A673 (cell line): ENCODE data around the gene SLC1A5. TPM values are rescaled to one million over a fixed set of nuclear protein-coding genes. Genes with fewer than 3 reads are reported as not detected.
A peak's percentile ranks its signal among the peaks of the same experiment; 100 is the strongest.

Source experiments
- BruUV-seq: library from RNA; stranded (reverse); fragments of 400-500 nt; replicated peaks from 2 replicates; lab custom pipeline; 2021; lab: Mats Ljungman, UMichigan
- CTCF ChIA-PET: fragments of 300-600 bp; sonication (Branson Sonifier 250); formaldehyde crosslinking; loops from one replicate; lab custom pipeline; 2022; ENCODE audit warnings: antibody characterized with exemption; lab: Charles Lee
- POLR2A ChIA-PET: fragments of 300-600 bp; sonication (Branson Sonifier 250); formaldehyde crosslinking; loops from one replicate; lab custom pipeline; 2022; ENCODE audit warnings: antibody characterized with exemption; ENCODE audit not compliant: low non-redundant PET; lab: Charles Lee
- DNase-seq: peaks from one replicate; pipeline ENCODE4 v3.0.0-alpha.2; 2015; ENCODE audit warnings: low spot score
- H3K27ac ChIP-seq: fragments of 200-600 bp; sonication (generic); 2 replicates; pipeline ENCODE4 v1.5.1; 2016; ENCODE audit warnings: mixed run types, low read depth, mild to moderate bottlenecking, mixed read lengths, antibody characterized with exemption, low read length; ENCODE audit not compliant: poor library complexity, severe bottlenecking
- H3K27me3 ChIP-seq: fragments of 200-600 bp; sonication (generic); replicated peaks from 2 replicates; pipeline ENCODE4 v1.6.1; 2017; ENCODE audit warnings: mixed run types, low read depth, mild to moderate bottlenecking, mixed read lengths, antibody characterized with exemption, low read length; ENCODE audit not compliant: insufficient read depth, poor library complexity
- H3K36me3 ChIP-seq: fragments of 200-600 bp; sonication (generic); 2 replicates; pipeline ENCODE4 v1.6.1; 2016; ENCODE audit warnings: mixed run types, mild to moderate bottlenecking, mixed read lengths, antibody characterized with exemption, low read length; ENCODE audit not compliant: insufficient read depth, poor library complexity, severe bottlenecking
- H3K4me1 ChIP-seq: fragments of 200-600 bp; sonication (generic); 2 replicates; pipeline ENCODE4 v1.6.1; 2017; ENCODE audit warnings: mixed run types, mild to moderate bottlenecking, mixed read lengths, antibody characterized with exemption, low read length; ENCODE audit not compliant: insufficient read depth, poor library complexity, severe bottlenecking
- H3K4me3 ChIP-seq: fragments of 200-600 bp; sonication (generic); 2 replicates; pipeline ENCODE4 v1.5.1; 2016; ENCODE audit warnings: low read depth, mixed run types, mild to moderate bottlenecking, mixed read lengths, low read length; ENCODE audit not compliant: poor library complexity, severe bottlenecking
- H3K9me3 ChIP-seq: fragments of 200-600 bp; sonication (generic); 2 replicates; pipeline ENCODE4 v1.6.1; 2016; ENCODE audit warnings: mixed run types, low read depth, mild to moderate bottlenecking, mixed read lengths, antibody characterized with exemption, low read length; ENCODE audit not compliant: poor library complexity, severe bottlenecking
- CTCF ChIP-seq: fragments of 300-800, 200-600 bp; sonication (generic); conservative IDR thresholded peaks from 2 replicates; pipeline ENCODE4 v1.5.1; 2017; ENCODE audit warnings: low read depth, mild to moderate bottlenecking, antibody characterized with exemption, low read length, moderate library complexity, mixed read lengths
- EZH2 ChIP-seq: fragments of 200-600 bp; sonication (generic); IDR thresholded peaks from 2 replicates; pipeline ENCODE4 v1.6.1; 2017; ENCODE audit warnings: borderline replicate concordance, low read depth, mild to moderate bottlenecking, mixed read lengths, antibody characterized with exemption, low read length; ENCODE audit not compliant: poor library complexity, severe bottlenecking
- intact Hi-C: fragments of 100-400 bp; cut with micrococcal nuclease; formaldehyde crosslinking; loops from one replicate; pipeline ENCODE4 v1.10.0; 2022; ENCODE audit not compliant: unreplicated experiment
- total RNA-seq: library from RNA; stranded (reverse); gene quantifications from 2 replicates; pipeline ENCODE4 v1.2.3, GENCODE V29; 2021

The SLC1A5 gene
- total RNA-seq, 1 experiment from 2014 or later = 295 TPM

DNA sequence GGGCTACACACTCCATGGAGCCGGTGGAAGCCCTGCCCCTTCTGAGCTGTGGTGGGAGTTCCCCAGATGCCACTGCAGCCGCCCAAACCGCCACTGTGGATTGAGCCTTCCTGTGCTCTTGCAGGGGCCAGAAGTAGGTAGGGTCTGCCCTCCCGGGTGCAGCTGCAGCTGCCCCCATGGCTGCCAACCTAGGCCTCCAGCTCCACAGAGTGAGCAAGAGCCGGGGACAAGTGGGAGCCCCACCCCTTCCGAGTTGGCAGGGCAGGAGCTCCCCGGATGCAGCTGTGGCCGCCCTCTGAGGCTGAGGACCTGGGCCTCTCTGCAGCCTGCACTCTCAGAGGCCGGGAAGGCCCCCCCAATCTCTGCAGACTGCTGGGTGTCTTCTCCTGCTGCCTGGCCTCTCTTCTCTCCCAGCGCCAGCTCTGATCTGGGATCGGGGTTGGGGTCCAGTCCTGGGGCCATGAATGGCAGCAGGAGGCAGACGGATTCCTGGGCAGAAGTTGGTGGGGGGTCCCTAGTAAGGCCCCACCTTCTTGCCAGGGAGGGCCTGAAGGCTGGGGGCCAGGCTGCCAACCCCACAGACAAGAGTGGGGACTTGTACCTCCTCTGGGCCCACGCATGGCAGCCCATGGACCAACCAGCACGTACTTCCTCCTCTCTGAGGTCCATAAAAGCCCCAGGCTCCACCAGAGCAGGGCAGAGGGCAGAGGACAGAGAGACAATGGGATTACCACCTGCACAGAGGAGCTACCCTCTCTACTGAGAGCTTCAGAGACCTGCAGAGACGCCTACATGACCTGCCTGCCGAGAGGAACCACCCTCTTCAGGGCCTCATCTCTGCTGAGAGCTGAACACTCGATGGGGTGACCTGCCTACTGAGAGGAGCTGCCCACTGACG lies 33.4 kb upstream of the SLC1A5 start:
- intact Hi-C loops = no loop called here
- Histone ChIP-seq H3K36me3 (no peaks in the 10 kb centered on the region), H3K27ac (no peak overlapping the region), H3K4me3 (no peak overlapping the region), H3K9me3 (no peaks in the 10 kb centered on the region), H3K4me1 (peaks cover 3% of the 10 kb centered on the region), H3K27me3 (no peaks in the 10 kb centered on the region)
- ChIA-PET POLR2A (no interaction called here), CTCF (no interaction called here)
- DNase-seq = no peak
- no TSS peak for BruUV-seq
- TF ChIP-seq EZH2 (no peak), CTCF (no peak)

GRCh38 chr19:46818812-46819211 lies 30.4 kb upstream of the SLC1A5 start:
- Histone ChIP-seq H3K4me3 (no peak overlapping the region), H3K27ac (no peak overlapping the region), H3K36me3 (no peaks in the 10 kb centered on the region), H3K4me1 (peaks cover 3% of the 10 kb centered on the region), H3K9me3 (no peaks in the 10 kb centered on the region), H3K27me3 (no peaks in the 10 kb centered on the region)
- DNase-seq = peak; percentile 64
- TF ChIP-seq CTCF = no peak
- TF ChIP-seq EZH2 = no peak
- ChIA-PET POLR2A (no interaction called here), CTCF (no interaction called here)
- intact Hi-C loops = no loop called here
- no TSS peak for BruUV-seq

DNA sequence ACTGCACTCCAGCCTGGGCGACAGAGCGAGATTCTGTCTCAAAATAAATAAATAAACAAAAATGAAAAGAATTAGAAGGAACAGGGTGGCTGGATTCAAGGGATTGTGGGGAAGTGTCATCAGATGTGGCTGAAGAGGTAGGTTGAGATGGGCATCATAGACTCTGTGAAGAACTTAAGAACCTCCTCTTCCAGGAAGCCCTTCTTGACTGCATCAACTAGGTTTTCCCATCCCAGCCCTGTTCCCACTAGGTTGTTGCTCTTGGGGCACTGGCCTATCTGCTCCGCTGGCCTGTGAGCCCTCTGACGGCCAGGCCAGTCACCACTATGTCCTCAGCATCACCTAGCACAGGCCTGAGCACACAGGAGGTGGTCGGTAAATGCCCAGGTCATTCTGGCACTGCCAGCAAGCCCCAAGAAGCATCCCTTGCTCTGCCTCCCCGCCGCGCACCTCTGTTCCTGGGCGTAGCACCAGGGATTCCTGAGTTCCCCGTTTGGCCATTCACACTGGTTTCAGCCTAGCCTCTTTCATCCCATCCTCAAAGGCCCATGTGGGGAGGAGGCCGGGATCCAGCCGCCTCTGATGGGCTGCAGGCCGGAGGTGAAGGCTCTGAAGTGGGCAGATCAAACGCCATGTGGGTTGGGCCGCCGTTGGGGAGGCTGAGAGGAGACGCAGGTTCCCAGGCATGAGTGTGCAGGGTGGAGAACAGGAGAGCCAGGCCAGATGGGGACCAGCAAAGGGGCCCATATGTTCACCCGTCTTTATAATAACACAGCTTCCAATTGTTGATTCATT lies 27.6 kb upstream of the SLC1A5 start:
- CTCF ChIA-PET = no interaction called here
- no TSS peak for BruUV-seq
- no peak overlapping the region for H3K4me3 ChIP-seq

More for the DNA sequence above, 27.6 kb upstream of the SLC1A5 start:
- POLR2A ChIA-PET = interaction anchor here (0.6 kb wide), 1 partner anchor 30 kb away, joined by 10 read pairs; no protein-coding TSS in a partner anchor
- TF ChIP-seq CTCF = no peak
- TF ChIP-seq EZH2 = no peak
- Histone ChIP-seq H3K9me3 (no peaks in the 10 kb centered on the region), H3K36me3 (no peaks in the 10 kb centered on the region), H3K27me3 (no peaks in the 10 kb centered on the region), H3K4me1 (peaks cover 3% of the 10 kb centered on the region), H3K27ac (no peak overlapping the region)
- intact Hi-C loops = no loop called here
- DNase-seq = no peak
